Measurements from ENCODE around the gene EP300.

EP300 gene

GRCh38 chr22:41074466-41074865 lies 17.9 kb upstream of the EP300 start:
- H3K4me3 ChIP-seq (ENCODE audit: low read depth, low read length), result no peak overlapping the region
- in situ Hi-C loops (cut with HindIII; ENCODE audit: low sequenced_read_pairs), result no loop called here
- DNase-seq (ENCODE audit: low read depth), result no peak
- TF ChIP-seq CTCF (IDR thresholded peaks at IDR 0.05; ENCODE audit: low read depth, low read length, missing control alignments), result no peak

- no peak for DNase-seq (ENCODE audit: low read depth)
- in situ Hi-C loops (cut with HindIII; ENCODE audit: low sequenced_read_pairs), result no loop called here
- no peak overlapping the region for H3K4me3 ChIP-seq (ENCODE audit: low read depth, low read length)
- TF ChIP-seq CTCF (IDR thresholded peaks at IDR 0.05; ENCODE audit: low read depth, low read length, missing control alignments), result no peak
These were observed 17.3 kb upstream of the EP300 start for GRCh38 chr22:41074941-41075710.

DNA sequence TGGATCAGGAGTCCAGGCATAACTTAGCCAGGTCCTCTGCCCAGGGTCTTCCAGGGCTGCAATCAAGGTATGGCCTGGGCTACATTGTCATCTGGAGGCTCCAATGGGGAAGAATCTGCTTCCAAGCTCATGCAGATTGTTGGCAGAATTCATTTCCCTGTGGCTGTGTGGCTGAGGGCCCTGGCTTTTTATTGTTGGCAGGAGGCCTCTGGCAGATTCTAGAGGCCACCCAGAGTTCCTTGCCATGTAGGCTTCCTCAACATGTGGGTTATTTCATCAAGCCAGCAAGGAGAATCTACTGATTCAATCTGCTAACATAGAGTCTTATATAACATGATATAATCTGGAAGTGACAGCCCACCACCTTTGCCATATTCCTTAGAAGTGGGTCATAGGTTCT lies 16.4 kb upstream of the EP300 start:
- no peak for DNase-seq (ENCODE audit: low read depth)
- in situ Hi-C loops (cut with HindIII; ENCODE audit: low sequenced_read_pairs), result no loop called here
- H3K4me3 ChIP-seq (ENCODE audit: low read depth, low read length), result no peak overlapping the region
- no peak for TF ChIP-seq CTCF (IDR thresholded peaks at IDR 0.05; ENCODE audit: low read depth, low read length, missing control alignments)

DNA sequence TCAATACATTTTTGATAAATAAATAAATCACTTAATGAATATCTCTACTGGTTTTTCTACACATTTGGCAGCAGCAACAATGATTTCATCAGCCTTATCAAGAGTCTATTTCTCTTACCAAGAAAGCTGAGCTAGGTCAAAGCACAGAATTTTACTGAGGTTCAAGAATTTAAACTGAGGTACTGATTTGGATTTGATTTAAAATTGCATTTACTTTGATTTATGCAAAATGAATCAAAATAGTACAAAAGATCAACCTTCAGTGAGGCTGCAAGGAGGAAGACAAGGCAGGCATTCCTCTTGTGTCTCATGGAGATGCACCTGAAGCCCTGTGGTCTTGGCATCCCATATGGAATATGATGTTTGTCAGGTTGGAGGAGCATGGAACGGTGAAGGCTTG lies 15.5 kb upstream of the EP300 start:
- no peak for TF ChIP-seq CTCF (IDR thresholded peaks at IDR 0.05; ENCODE audit: low read depth, low read length, missing control alignments)
- in situ Hi-C loops (cut with HindIII; ENCODE audit: low sequenced_read_pairs), result no loop called here
- H3K4me3 ChIP-seq (ENCODE audit: low read depth, low read length), result no peak overlapping the region
- DNase-seq (ENCODE audit: low read depth), result no peak

- TF ChIP-seq CTCF (IDR thresholded peaks at IDR 0.05; ENCODE audit: low read depth, low read length, missing control alignments), result no peak
- H3K4me3 ChIP-seq (ENCODE audit: low read depth, low read length), result no peak overlapping the region
These were observed 13.5 kb upstream of the EP300 start for GRCh38 chr22:41078931-41079330.

GRCh38 chr22:41085842-41086241 lies 6.5 kb upstream of the EP300 start:
- no peak for DNase-seq (ENCODE audit: low read depth)
- H3K4me3 ChIP-seq (ENCODE audit: low read depth, low read length), result no peak overlapping the region
- TF ChIP-seq CTCF (IDR thresholded peaks at IDR 0.05; ENCODE audit: low read depth, low read length, missing control alignments), result no peak
- in situ Hi-C loops (cut with HindIII; ENCODE audit: low sequenced_read_pairs), result no loop called here

More at GRCh38 chr22:41078931-41079330, 13.5 kb upstream of the EP300 start:
- in situ Hi-C loops (cut with HindIII; ENCODE audit: low sequenced_read_pairs), result no loop called here
- DNase-seq (ENCODE audit: low read depth), result no peak
